Neural cell (in vitro differentiated cells): ENCODE data around the gene AMPD2. TPM values are rescaled to one million over a fixed set of nuclear protein-coding genes. Genes with fewer than 3 reads are reported as not detected.

ENCODE experiments used
- H2AFZ ChIP-seq: fragments of 200-600, 300-800 bp; sonication (generic), shearing (Covaris generic); 2 replicates; pipeline ENCODE4 v1.6.0; 2014; ENCODE audit warnings: low read depth, mild to moderate bottlenecking, antibody characterized with exemption, low read length, moderate library complexity
- H3F3A ChIP-seq: fragments of 200-600 bp; shearing (Covaris generic); 2 replicates; pipeline ENCODE4 v1.6.1; 2016; ENCODE audit warnings: mild to moderate bottlenecking, moderate library complexity, mixed read lengths, antibody characterized with exemption, low read length; ENCODE audit not compliant: insufficient read depth, poor library complexity, severe bottlenecking
- H3K27ac ChIP-seq: fragments of 200-600, 300-800 bp; sonication (generic), shearing (Covaris generic); 2 replicates; pipeline ENCODE4 v1.5.1; 2014; ENCODE audit warnings: mild to moderate bottlenecking, low read length, moderate library complexity
- H3K27me3 ChIP-seq: fragments of 300-800, 200-600 bp; sonication (generic), shearing (Covaris generic); 2 replicates; pipeline ENCODE4 v1.6.0; 2014; ENCODE audit warnings: mild to moderate bottlenecking, low read depth, low read length, moderate library complexity; ENCODE audit not compliant: insufficient read depth
- H3K36me3 ChIP-seq: fragments of 300-800, 200-600 bp; sonication (generic), shearing (Covaris generic); 2 replicates; pipeline ENCODE4 v1.5.1; 2014; ENCODE audit warnings: mild to moderate bottlenecking, antibody characterized with exemption, low read length, moderate library complexity; ENCODE audit not compliant: insufficient read depth
- H3K4me2 ChIP-seq: fragments of 300-800, 200-600 bp; sonication (generic), shearing (Covaris generic); 2 replicates; pipeline ENCODE4 v1.6.0; 2014; ENCODE audit warnings: mild to moderate bottlenecking, low read length
- H3K4me3 ChIP-seq: fragments of 300-800, 200-600 bp; sonication (generic), shearing (Covaris generic); 2 replicates; pipeline ENCODE4 v1.5.1; 2014; ENCODE audit warnings: mild to moderate bottlenecking, low read length, moderate library complexity
- H3K79me2 ChIP-seq: fragments of 200-600 bp; shearing (Covaris generic); replicated peaks from 2 replicates; pipeline ENCODE4 v1.6.0; 2014; ENCODE audit warnings: mild to moderate bottlenecking, low read length, moderate library complexity; ENCODE audit not compliant: insufficient read depth
- H3K9ac ChIP-seq: fragments of 300-800, 200-600 bp; sonication (generic), shearing (Covaris generic); 2 replicates; pipeline ENCODE4 v1.6.1; 2016; ENCODE audit warnings: mild to moderate bottlenecking, low read length, mixed read lengths
- H3K9me2 ChIP-seq: fragments of 200-600 bp; shearing (Covaris generic); 2 replicates; pipeline ENCODE4 v1.6.1; 2016; ENCODE audit warnings: mild to moderate bottlenecking, low read length, mixed read lengths; ENCODE audit not compliant: insufficient read depth
- H3K9me3 ChIP-seq: fragments of 200-600, 300-800 bp; sonication (generic), shearing (Covaris generic); 2 replicates; pipeline ENCODE4 v1.6.1; 2016; ENCODE audit warnings: mild to moderate bottlenecking, mixed run types, low read length, moderate library complexity, mixed read lengths
- H4K20me1 ChIP-seq: fragments of 200-600 bp; shearing (Covaris generic); 2 replicates; pipeline ENCODE4 v1.6.1; 2016; ENCODE audit warnings: mild to moderate bottlenecking, mixed run types; ENCODE audit not compliant: insufficient read depth
- EP300 ChIP-seq: fragments of 450-650 bp; conservative IDR thresholded peaks from 2 replicates; pipeline ENCODE4 v1.6.1; 2014; ENCODE audit warnings: antibody characterized with exemption, mild to moderate bottlenecking, moderate library complexity; ENCODE audit not compliant: poor library complexity, severe bottlenecking
- EZH2 ChIP-seq: fragments of 200-600, 300-800 bp; shearing (Covaris generic), sonication (generic); IDR thresholded peaks from 2 replicates; pipeline ENCODE4 v1.6.1; 2014; ENCODE audit warnings: antibody characterized with exemption, low read length, borderline replicate concordance, mild to moderate bottlenecking; ENCODE audit not compliant: insufficient read depth, poor library complexity, severe bottlenecking
- MXI1 ChIP-seq: fragments of 450-650 bp; conservative IDR thresholded peaks from 2 replicates; pipeline ENCODE4 v1.6.1; 2014; ENCODE audit warnings: antibody characterized with exemption, mild to moderate bottlenecking; ENCODE audit not compliant: poor library complexity, severe bottlenecking
- POLR2AphosphoS5 ChIP-seq: IDR thresholded peaks from 2 replicates; pipeline ENCODE4 v1.6.1; 2012
- RAD21 ChIP-seq: fragments of 450-650 bp; conservative IDR thresholded peaks from 2 replicates; pipeline ENCODE4 v1.6.1; 2014; ENCODE audit warnings: antibody characterized with exemption, mild to moderate bottlenecking, moderate library complexity
- SMC3 ChIP-seq: fragments of 450-650 bp; conservative IDR thresholded peaks from 2 replicates; pipeline ENCODE4 v1.6.1; 2014; ENCODE audit warnings: antibody characterized with exemption, mild to moderate bottlenecking, moderate library complexity; ENCODE audit not compliant: poor library complexity
- TAF1 ChIP-seq: IDR thresholded peaks from 2 replicates; pipeline ENCODE4 v1.6.1; 2012; ENCODE audit warnings: low read depth
- polyA plus RNA-seq: library from polyadenylated mRNA; depleted of rRNA; stranded (reverse); fragments of >200 nt; gene quantifications from 2 replicates; pipeline ENCODE4 v1.2.3, GENCODE V29; 2014
- TF ChIP-seq, protein P1 (sequence below): fragments of 450-650 bp; IDR thresholded peaks from 2 replicates; pipeline ENCODE4 v1.5.1; 2014; ENCODE audit warnings: antibody characterized with exemption, mild to moderate bottlenecking, moderate library complexity; ENCODE audit not compliant: poor library complexity, severe bottlenecking
- TF ChIP-seq, protein P2 (sequence below): IDR thresholded peaks from 2 replicates; pipeline ENCODE4 v1.6.1; 2012; ENCODE audit warnings: borderline replicate concordance

The AMPD2 gene
- polyA plus RNA-seq, 1 donor from 2014 or later: 104 TPM

DNA sequence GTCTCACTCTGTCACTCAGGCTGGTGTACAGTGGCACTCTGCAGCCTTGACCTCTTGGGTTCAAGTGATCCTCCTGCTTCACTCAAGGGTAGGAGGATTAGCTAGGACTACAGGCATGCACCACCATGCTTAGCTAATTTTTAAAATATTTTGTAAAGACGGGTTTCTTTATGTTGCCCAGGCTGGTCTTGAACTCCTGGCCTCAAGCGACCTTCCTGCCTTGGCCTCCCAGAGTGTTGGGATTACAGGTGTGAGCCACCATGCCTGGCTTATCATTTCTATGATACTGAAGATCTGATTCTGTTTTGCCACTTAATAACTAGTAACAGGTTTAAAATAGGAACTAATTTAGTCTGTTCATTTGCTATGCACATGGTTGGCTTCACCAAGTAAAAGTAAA lies 37.6 kb upstream of the AMPD2 start (continued):
- TF ChIP-seq, protein P1, sequence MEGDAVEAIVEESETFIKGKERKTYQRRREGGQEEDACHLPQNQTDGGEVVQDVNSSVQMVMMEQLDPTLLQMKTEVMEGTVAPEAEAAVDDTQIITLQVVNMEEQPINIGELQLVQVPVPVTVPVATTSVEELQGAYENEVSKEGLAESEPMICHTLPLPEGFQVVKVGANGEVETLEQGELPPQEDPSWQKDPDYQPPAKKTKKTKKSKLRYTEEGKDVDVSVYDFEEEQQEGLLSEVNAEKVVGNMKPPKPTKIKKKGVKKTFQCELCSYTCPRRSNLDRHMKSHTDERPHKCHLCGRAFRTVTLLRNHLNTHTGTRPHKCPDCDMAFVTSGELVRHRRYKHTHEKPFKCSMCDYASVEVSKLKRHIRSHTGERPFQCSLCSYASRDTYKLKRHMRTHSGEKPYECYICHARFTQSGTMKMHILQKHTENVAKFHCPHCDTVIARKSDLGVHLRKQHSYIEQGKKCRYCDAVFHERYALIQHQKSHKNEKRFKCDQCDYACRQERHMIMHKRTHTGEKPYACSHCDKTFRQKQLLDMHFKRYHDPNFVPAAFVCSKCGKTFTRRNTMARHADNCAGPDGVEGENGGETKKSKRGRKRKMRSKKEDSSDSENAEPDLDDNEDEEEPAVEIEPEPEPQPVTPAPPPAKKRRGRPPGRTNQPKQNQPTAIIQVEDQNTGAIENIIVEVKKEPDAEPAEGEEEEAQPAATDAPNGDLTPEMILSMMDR: no peak

DNA sequence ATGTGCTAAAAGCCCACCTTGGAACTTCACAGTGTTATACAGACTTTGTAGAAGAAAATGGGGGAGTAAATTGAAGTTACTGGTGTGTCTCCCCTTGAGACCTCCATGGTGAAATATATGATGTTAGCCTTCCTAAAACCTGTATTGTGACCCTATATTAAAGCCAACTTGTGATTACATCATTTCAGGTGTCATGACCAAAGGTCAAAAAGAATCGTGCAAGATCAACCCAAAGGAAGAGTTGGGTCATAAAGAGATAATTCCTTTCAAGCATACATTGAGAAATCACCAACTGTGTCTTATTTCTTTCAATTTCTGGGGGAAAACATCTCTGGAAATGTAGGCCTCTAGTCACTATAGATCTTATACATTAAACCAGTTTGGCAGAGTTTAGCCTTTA lies 34.9 kb upstream of the AMPD2 start:
- Histone ChIP-seq H4K20me1 (no peaks in the 10 kb centered on the region), H3K9ac (no peak overlapping the region), H3K27me3 (no peaks in the 10 kb centered on the region), H3K4me3 (no peak overlapping the region), H3K9me2 (no peaks in the 10 kb centered on the region), H2AFZ (no peak overlapping the region), H3K79me2 (no peaks in the 10 kb centered on the region), H3F3A (no peaks in the 10 kb centered on the region), H3K9me3 (no peaks in the 10 kb centered on the region), H3K36me3 (peaks cover 33% of the 10 kb centered on the region), H3K4me2 (no peak overlapping the region), H3K27ac (no peak overlapping the region)
- TF ChIP-seq SMC3 (no peak), EZH2 (no peak), MXI1 (no peak)
- TF ChIP-seq, protein P1: no peak

DNA sequence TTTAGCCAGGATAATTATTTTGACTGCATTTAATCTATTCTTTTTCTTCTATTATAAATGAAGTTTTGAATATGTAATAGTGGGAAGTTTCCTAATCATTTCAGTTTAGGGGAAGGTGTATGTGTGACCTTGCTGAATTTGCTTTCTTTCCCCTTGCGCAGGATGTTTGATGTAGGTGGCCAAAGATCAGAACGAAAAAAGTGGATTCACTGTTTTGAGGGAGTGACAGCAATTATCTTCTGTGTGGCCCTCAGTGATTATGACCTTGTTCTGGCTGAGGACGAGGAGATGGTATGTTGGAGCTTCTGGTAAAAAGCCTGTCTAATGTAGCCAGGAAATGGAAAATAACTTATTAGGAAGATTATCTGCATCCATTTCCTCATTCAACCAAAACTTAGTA lies 33.6 kb upstream of the AMPD2 start:
- H3K4me3 ChIP-seq: no peak overlapping the region
- H3K79me2 ChIP-seq: no peaks in the 10 kb centered on the region
- H3K9me2 ChIP-seq: no peaks in the 10 kb centered on the region
- TF ChIP-seq MXI1 (no peak), EZH2 (no peak), RAD21 (no peak), EP300 (no peak), POLR2AphosphoS5 (no peak), SMC3 (no peak), TAF1 (no peak)
- TF ChIP-seq, protein P2, sequence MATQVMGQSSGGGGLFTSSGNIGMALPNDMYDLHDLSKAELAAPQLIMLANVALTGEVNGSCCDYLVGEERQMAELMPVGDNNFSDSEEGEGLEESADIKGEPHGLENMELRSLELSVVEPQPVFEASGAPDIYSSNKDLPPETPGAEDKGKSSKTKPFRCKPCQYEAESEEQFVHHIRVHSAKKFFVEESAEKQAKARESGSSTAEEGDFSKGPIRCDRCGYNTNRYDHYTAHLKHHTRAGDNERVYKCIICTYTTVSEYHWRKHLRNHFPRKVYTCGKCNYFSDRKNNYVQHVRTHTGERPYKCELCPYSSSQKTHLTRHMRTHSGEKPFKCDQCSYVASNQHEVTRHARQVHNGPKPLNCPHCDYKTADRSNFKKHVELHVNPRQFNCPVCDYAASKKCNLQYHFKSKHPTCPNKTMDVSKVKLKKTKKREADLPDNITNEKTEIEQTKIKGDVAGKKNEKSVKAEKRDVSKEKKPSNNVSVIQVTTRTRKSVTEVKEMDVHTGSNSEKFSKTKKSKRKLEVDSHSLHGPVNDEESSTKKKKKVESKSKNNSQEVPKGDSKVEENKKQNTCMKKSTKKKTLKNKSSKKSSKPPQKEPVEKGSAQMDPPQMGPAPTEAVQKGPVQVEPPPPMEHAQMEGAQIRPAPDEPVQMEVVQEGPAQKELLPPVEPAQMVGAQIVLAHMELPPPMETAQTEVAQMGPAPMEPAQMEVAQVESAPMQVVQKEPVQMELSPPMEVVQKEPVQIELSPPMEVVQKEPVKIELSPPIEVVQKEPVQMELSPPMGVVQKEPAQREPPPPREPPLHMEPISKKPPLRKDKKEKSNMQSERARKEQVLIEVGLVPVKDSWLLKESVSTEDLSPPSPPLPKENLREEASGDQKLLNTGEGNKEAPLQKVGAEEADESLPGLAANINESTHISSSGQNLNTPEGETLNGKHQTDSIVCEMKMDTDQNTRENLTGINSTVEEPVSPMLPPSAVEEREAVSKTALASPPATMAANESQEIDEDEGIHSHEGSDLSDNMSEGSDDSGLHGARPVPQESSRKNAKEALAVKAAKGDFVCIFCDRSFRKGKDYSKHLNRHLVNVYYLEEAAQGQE: no peak
- TF ChIP-seq, protein P1: no peak
- no peaks in the 10 kb centered on the region for H3K27me3 ChIP-seq
- H3K36me3 ChIP-seq: peaks cover 28% of the 10 kb centered on the region
- H4K20me1 ChIP-seq: no peaks in the 10 kb centered on the region
- no peak overlapping the region for H3K27ac ChIP-seq
- H3K9ac ChIP-seq: no peak overlapping the region
- H2AFZ ChIP-seq: no peak overlapping the region
- H3K4me2 ChIP-seq: no peak overlapping the region
- H3F3A ChIP-seq: no peaks in the 10 kb centered on the region
- H3K9me3 ChIP-seq: no peaks in the 10 kb centered on the region
